Measurements from ENCODE around the gene SMARCC1.

SMARCC1 gene

DNA sequence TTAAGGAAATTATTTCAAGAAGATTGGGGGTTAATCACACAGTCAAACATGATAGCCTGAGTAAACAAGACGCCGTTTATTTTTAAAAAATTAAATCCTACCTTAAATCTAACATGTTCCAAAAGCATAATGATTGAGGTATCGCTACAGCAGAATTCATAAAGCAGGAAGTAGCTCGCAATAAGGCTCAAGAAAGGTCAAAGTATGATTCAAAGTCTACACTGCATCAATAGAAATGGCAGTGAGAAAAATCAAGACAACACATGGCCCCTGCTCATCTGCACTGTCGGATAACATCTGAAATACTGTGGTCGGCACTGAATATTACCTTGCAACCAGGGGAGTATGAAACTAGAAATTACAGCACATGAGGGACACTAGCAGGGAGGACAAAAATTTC, 93.2 kb downstream of the SMARCC1 start:
- no peaks in the 10 kb centered on the region for H3K4me1 ChIP-seq (ENCODE audit: control insufficient read depth, insufficient read depth, low read length)
- H3K9ac ChIP-seq (ENCODE audit: low read depth, low read length) = no peak overlapping the region
- no peak overlapping the region for H3K4me3 ChIP-seq (ENCODE audit: low read length)
- H3K36me3 ChIP-seq (ENCODE audit: insufficient read depth, low read length) = peaks cover 52% of the 10 kb centered on the region
- H3K27me3 ChIP-seq (ENCODE audit: control insufficient read depth, insufficient read depth, low read length) = no peaks in the 10 kb centered on the region
- no peak overlapping the region for H3K4me2 ChIP-seq (ENCODE audit: low read length)
- no peaks in the 10 kb centered on the region for H3K9me3 ChIP-seq (replicated peaks; ENCODE audit: low read length)

DNA sequence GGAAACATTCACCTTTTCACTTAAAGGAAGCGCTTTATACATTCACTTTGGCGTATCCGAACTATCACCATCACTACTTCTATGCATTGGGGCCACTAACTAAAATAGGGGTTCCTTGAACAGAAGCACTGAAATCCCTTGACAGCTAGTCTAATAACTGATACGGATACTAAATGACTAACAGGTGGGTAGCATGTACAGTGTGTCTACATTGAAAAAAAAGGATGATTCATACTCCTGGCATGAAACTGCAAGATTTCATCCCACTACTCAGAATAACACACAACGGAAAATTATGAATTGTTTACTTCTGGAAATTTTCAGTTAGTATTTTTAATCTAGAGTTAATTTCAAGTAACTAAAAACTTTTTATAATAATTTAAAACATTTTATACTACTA, 96.7 kb downstream of the SMARCC1 start:
- Histone ChIP-seq H3K4me3 (ENCODE audit: low read length) (no peak overlapping the region), H3K4me1 (ENCODE audit: control insufficient read depth, insufficient read depth, low read length) (no peaks in the 10 kb centered on the region), H3K4me2 (ENCODE audit: low read length) (no peak overlapping the region), H3K9me3 (replicated peaks; ENCODE audit: low read length) (no peaks in the 10 kb centered on the region), H3K36me3 (ENCODE audit: insufficient read depth, low read length) (peaks cover 38% of the 10 kb centered on the region), H3K27me3 (ENCODE audit: control insufficient read depth, insufficient read depth, low read length) (no peaks in the 10 kb centered on the region), H3K9ac (ENCODE audit: low read depth, low read length) (no peak overlapping the region)

GRCh38 chr3:47681016-47681415, 100.7 kb downstream of the SMARCC1 start:
- Histone ChIP-seq H3K27me3 (ENCODE audit: control insufficient read depth, insufficient read depth, low read length) (no peaks in the 10 kb centered on the region), H3K36me3 (ENCODE audit: insufficient read depth, low read length) (peaks cover 51% of the 10 kb centered on the region), H3K9ac (ENCODE audit: low read depth, low read length) (no peak overlapping the region), H3K9me3 (replicated peaks; ENCODE audit: low read length) (no peaks in the 10 kb centered on the region), H3K4me3 (ENCODE audit: low read length) (no peak overlapping the region), H3K4me1 (ENCODE audit: control insufficient read depth, insufficient read depth, low read length) (no peaks in the 10 kb centered on the region), H3K4me2 (ENCODE audit: low read length) (no peak overlapping the region)

DNA sequence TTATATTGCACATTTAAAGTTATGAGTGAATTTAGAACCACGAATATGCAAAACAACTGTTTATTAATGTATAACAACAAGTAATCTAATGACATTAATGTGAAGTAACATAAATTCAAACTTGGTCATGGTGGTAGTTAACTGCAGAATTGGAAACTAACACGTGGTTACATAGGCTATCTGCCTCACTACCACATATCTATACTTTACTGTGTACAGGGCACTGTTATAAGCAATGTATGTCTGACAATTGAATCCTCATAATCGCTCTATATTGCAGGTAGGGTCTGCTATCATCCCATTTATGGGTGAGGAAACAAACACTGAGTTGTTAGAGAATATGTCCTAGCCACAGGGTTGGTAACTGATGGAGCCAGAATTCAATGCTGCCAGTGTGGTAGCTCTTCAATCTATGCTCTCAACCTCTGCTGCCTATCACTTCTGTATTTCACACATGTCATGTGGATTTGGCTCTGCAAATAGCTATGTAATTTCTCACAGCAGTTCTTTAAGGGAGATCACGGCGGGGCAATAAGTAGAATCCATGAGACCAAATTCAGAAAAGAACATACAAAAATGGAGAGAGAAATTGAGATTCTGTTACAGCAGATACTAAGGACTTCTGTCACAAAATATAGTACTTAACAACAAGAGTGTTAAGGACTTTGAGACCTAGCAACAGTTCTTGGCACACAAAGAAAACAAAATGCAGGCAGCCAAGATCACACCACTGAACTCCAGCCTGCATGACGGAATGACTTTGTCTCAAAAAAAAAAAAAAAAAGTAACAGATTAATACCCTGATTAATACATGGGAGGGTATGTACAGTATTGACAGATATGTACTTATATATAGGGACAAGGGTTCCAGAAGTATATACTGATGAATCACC, 103.0 kb downstream of the SMARCC1 start:
- Histone ChIP-seq H3K4me1 (ENCODE audit: control insufficient read depth, insufficient read depth, low read length) (no peaks in the 10 kb centered on the region), H3K4me2 (ENCODE audit: low read length) (no peak overlapping the region), H3K36me3 (ENCODE audit: insufficient read depth, low read length) (peaks cover 58% of the 10 kb centered on the region), H3K4me3 (ENCODE audit: low read length) (no peak overlapping the region), H3K9me3 (replicated peaks; ENCODE audit: low read length) (no peaks in the 10 kb centered on the region), H3K9ac (ENCODE audit: low read depth, low read length) (no peak overlapping the region), H3K27me3 (ENCODE audit: control insufficient read depth, insufficient read depth, low read length) (no peaks in the 10 kb centered on the region)

GRCh38 chr3:47669026-47669749, 112.5 kb downstream of the SMARCC1 start:
- H3K27me3 ChIP-seq (ENCODE audit: control insufficient read depth, insufficient read depth, low read length) = no peaks in the 10 kb centered on the region
- peaks cover 13% of the 10 kb centered on the region for H3K4me1 ChIP-seq (ENCODE audit: control insufficient read depth, insufficient read depth, low read length)
- H3K36me3 ChIP-seq (ENCODE audit: insufficient read depth, low read length) = peaks cover 36% of the 10 kb centered on the region
- H3K4me3 ChIP-seq (ENCODE audit: low read length) = no peak overlapping the region
- H3K4me2 ChIP-seq (ENCODE audit: low read length) = peak overlapping the region; percentile 62
- no peak overlapping the region for H3K9ac ChIP-seq (ENCODE audit: low read depth, low read length)
- no peaks in the 10 kb centered on the region for H3K9me3 ChIP-seq (replicated peaks; ENCODE audit: low read length)

DNA sequence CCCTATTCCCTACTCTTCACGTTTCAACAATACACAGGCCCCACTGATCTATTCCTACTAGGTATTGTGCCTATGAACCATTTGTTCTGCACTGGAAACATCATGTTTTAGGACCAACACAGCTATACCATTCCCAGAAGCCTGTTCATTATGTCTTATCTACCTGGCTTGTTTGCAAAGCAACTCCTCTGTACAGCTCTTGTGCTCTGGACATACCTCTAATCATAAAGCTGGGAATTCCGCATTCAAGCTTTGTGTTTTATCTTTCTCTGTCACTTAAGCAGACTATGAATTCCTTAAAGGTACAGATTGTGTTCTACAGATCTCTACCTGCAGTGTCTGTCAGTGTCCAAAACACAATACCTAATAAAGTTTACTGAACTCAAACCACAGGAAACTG, 115.6 kb downstream of the SMARCC1 start:
- no peak overlapping the region for H3K4me3 ChIP-seq (ENCODE audit: low read length)
- H3K4me1 ChIP-seq (ENCODE audit: control insufficient read depth, insufficient read depth, low read length) = peaks cover 18% of the 10 kb centered on the region
- no peak overlapping the region for H3K9ac ChIP-seq (ENCODE audit: low read depth, low read length)
- H3K36me3 ChIP-seq (ENCODE audit: insufficient read depth, low read length) = peaks cover 34% of the 10 kb centered on the region
- H3K4me2 ChIP-seq (ENCODE audit: low read length) = no peak overlapping the region
- H3K27me3 ChIP-seq (ENCODE audit: control insufficient read depth, insufficient read depth, low read length) = no peaks in the 10 kb centered on the region
- no peaks in the 10 kb centered on the region for H3K9me3 ChIP-seq (replicated peaks; ENCODE audit: low read length)

GRCh38 chr3:47664519-47664918, 117.2 kb downstream of the SMARCC1 start:
- Histone ChIP-seq H3K27me3 (ENCODE audit: control insufficient read depth, insufficient read depth, low read length) (no peaks in the 10 kb centered on the region), H3K4me3 (ENCODE audit: low read length) (no peak overlapping the region), H3K9me3 (replicated peaks; ENCODE audit: low read length) (no peaks in the 10 kb centered on the region), H3K4me2 (ENCODE audit: low read length) (no peak overlapping the region), H3K4me1 (ENCODE audit: control insufficient read depth, insufficient read depth, low read length) (peaks cover 19% of the 10 kb centered on the region), H3K36me3 (ENCODE audit: insufficient read depth, low read length) (peaks cover 25% of the 10 kb centered on the region), H3K9ac (ENCODE audit: low read depth, low read length) (no peak overlapping the region)

DNA sequence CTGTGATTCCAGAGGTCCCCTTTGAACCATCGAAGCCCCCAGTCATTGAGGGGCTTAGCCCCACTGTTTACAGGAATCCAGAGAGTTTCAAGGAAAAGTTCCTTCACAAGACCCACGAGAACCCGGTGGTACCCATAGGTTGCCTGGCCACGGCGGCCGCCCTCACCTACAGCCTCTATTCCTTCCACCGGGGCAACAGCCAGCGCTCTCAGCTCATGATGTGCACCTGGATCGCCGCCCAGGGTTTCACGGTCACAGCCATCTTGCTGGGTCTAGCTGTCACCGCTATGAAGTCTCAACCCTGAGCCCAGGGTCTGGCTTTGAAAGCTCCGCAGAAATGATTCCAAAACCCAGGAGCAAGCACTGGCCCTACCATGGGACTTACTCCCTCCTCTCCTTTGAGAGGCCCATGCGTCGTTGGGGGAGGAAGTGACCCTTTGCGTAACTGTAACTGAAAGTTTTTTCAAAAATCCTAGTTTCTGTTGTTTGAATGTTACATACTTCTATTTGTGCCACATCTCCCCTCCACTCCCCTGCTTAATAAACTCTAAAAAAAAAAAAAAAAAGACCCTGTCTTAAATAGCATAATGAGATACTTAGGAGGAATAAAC, 118.0 kb downstream of the SMARCC1 start:
- H3K27me3 ChIP-seq (ENCODE audit: control insufficient read depth, insufficient read depth, low read length) = no peaks in the 10 kb centered on the region
- peaks cover 25% of the 10 kb centered on the region for H3K36me3 ChIP-seq (ENCODE audit: insufficient read depth, low read length)
- no peak overlapping the region for H3K4me2 ChIP-seq (ENCODE audit: low read length)
- H3K9me3 ChIP-seq (replicated peaks; ENCODE audit: low read length) = no peaks in the 10 kb centered on the region
- peaks cover 11% of the 10 kb centered on the region for H3K4me1 ChIP-seq (ENCODE audit: control insufficient read depth, insufficient read depth, low read length)
- H3K9ac ChIP-seq (ENCODE audit: low read depth, low read length) = no peak overlapping the region
- H3K4me3 ChIP-seq (ENCODE audit: low read length) = no peak overlapping the region

DNA sequence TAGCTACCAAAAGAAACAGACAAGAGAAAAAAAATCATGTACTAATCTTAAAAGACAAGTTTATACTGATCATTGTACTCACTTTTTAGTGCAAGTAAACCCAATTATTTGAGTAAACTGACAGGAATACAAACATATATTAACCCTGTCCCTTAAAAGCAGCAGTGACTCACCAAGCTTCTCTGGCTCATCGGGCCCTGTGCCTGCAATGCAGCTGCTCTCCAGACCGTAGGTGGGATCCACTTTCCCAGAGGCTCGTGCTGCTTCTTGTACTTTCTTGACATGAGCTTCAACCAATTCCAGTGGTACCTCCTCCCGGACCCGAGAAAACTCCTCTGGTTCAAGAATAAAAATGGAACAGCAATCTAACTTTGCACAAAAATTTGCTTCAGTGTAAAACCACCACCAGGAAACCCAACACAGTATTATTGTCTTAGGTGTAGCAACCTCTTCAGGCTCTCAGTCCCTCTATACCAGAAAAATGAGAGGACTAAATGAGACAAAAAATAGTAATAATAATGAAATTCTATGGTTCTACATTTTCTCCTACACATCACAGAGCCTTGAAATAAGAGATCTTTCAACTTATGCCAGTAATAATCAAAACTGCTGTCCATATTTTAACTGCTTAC, 120.5 kb downstream of the SMARCC1 start:
- peaks cover 9% of the 10 kb centered on the region for H3K4me1 ChIP-seq (ENCODE audit: control insufficient read depth, insufficient read depth, low read length)
- no peak overlapping the region for H3K4me3 ChIP-seq (ENCODE audit: low read length)
- H3K36me3 ChIP-seq (ENCODE audit: insufficient read depth, low read length) = peaks cover 24% of the 10 kb centered on the region
- no peaks in the 10 kb centered on the region for H3K27me3 ChIP-seq (ENCODE audit: control insufficient read depth, insufficient read depth, low read length)
- H3K9ac ChIP-seq (ENCODE audit: low read depth, low read length) = no peak overlapping the region
- no peaks in the 10 kb centered on the region for H3K9me3 ChIP-seq (replicated peaks; ENCODE audit: low read length)
- H3K4me2 ChIP-seq (ENCODE audit: low read length) = peak overlapping the region; percentile 4

DNA sequence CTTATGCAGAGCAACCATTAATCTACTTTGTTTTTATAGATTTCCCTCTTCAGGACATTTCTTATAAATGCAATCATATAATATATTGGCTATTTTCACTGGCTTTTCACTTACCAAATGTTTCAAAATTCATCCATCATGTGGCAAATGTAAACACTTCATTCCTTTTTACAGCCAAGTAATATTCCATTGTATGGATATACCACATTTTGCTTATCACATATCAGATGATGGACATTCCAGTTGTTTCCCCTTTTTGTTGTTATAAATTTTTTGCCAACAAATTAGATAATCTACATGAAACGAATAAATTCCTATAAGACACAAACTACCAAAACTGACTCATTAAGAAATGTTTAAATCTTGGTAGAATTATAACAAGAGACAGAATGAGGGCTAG, 123.2 kb downstream of the SMARCC1 start:
- H3K36me3 ChIP-seq (ENCODE audit: insufficient read depth, low read length) = peaks cover 26% of the 10 kb centered on the region
- peaks cover 9% of the 10 kb centered on the region for H3K4me1 ChIP-seq (ENCODE audit: control insufficient read depth, insufficient read depth, low read length)
- no peak overlapping the region for H3K9ac ChIP-seq (ENCODE audit: low read depth, low read length)
- H3K27me3 ChIP-seq (ENCODE audit: control insufficient read depth, insufficient read depth, low read length) = no peaks in the 10 kb centered on the region
- no peak overlapping the region for H3K4me2 ChIP-seq (ENCODE audit: low read length)
- H3K4me3 ChIP-seq (ENCODE audit: low read length) = no peak overlapping the region
- no peaks in the 10 kb centered on the region for H3K9me3 ChIP-seq (replicated peaks; ENCODE audit: low read length)

DNA sequence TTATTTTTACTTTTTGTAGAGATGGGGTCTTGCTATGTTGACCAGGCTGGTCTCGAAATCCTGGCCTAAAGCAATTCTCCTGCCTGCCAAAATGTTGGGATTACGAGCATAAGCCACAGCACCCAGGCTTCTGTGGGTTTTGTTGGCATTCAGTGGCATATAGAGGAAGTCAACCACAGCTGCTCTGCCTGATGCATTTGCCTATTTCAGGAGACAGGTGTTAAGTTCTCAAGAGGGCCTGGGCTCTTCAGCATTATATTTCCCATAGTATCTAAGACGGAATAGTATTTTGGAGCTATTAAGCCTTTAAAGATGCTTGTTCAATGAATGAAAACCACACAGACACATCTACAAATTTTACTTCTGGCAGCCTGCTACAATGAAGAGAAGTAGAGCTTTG, 129.6 kb downstream of the SMARCC1 start:
- H3K4me3 ChIP-seq (ENCODE audit: low read length) = no peak overlapping the region
- H3K9ac ChIP-seq (ENCODE audit: low read depth, low read length) = no peak overlapping the region
- no peaks in the 10 kb centered on the region for H3K27me3 ChIP-seq (ENCODE audit: control insufficient read depth, insufficient read depth, low read length)
- no peaks in the 10 kb centered on the region for H3K4me1 ChIP-seq (ENCODE audit: control insufficient read depth, insufficient read depth, low read length)
- no peaks in the 10 kb centered on the region for H3K9me3 ChIP-seq (replicated peaks; ENCODE audit: low read length)
- peaks cover 23% of the 10 kb centered on the region for H3K36me3 ChIP-seq (ENCODE audit: insufficient read depth, low read length)
- H3K4me2 ChIP-seq (ENCODE audit: low read length) = no peak overlapping the region

Data from skeletal muscle satellite cell (primary cell).